Neutrophil (primary cell): Measurements from ENCODE around the gene PSMA7.

ENCODE experiments used
- H3K27ac ChIP-seq: fragments of 200-600 bp; sonication (generic); 2 replicates; pipeline ENCODE4 v1.5.1; 2016; ENCODE audit warnings: mild to moderate bottlenecking, moderate library complexity
- H3K27me3 ChIP-seq: fragments of 200-600 bp; sonication (generic); 2 replicates; pipeline ENCODE4 v1.6.0; 2016; ENCODE audit warnings: mild to moderate bottlenecking
- H3K36me3 ChIP-seq: fragments of 200-600 bp; sonication (generic); 2 replicates; pipeline ENCODE4 v1.5.1; 2017
- H3K4me1 ChIP-seq, 2 experiments: fragments of 200-600 bp in 1 of 2; sonication (generic) in 1 of 2; 1 replicate in 1 of 2; 2 replicates in 1 of 2; pipeline versions ENCODE4 v1.5.1 to v1.6.1; 2013 to 2016; ENCODE audit warnings: low read depth in 1 of 2, low read length in 1 of 2, mild to moderate bottlenecking in 1 of 2, moderate library complexity in 1 of 2; ENCODE audit not compliant: control insufficient read depth in 1 of 2, insufficient read depth in 1 of 2
- H3K4me3 ChIP-seq, 2 experiments: fragments of 200-600 bp in 1 of 2; sonication (generic) in 1 of 2; 1 replicate in 1 of 2; 2 replicates in 1 of 2; pipeline ENCODE4 v1.5.1; 2013 to 2016; ENCODE audit warnings: low read depth in 1 of 2, low read length in 1 of 2, mild to moderate bottlenecking in 1 of 2, moderate library complexity in 1 of 2
- H3K9me3 ChIP-seq: fragments of 200-600 bp; sonication (generic); 2 replicates; pipeline ENCODE4 v1.5.1; 2016
- CTCF ChIP-seq: fragments of 200-600 bp; sonication (generic); IDR thresholded peaks from 2 replicates; pipeline ENCODE4 v1.5.1; 2016; ENCODE audit warnings: antibody characterized with exemption

The PSMA7 gene

GRCh38 chr20:62179162-62179504, 35.9 kb upstream of the PSMA7 start:
- H3K36me3 ChIP-seq, result peaks cover 26% of the 10 kb centered on the region
- H3K27me3 ChIP-seq, result no peaks in the 10 kb centered on the region
- H3K9me3 ChIP-seq, result no peaks in the 10 kb centered on the region
- H3K27ac ChIP-seq, result no peak overlapping the region
- H3K4me1 ChIP-seq, result peaks cover 20 to 22% of the 10 kb centered on the region in 2 experiments
- no peak for TF ChIP-seq CTCF
- H3K4me3 ChIP-seq, result no peak overlapping the region

GRCh38 chr20:62178316-62179161, 35.3 kb upstream of the PSMA7 start:
- Histone ChIP-seq H3K9me3 (no peaks in the 10 kb centered on the region), H3K27me3 (no peaks in the 10 kb centered on the region), H3K36me3 (peaks cover 30% of the 10 kb centered on the region), H3K27ac (no peak overlapping the region), H3K4me3 (no peak overlapping the region), H3K4me1 (peaks cover 15 to 16% of the 10 kb centered on the region in 2 experiments)
- TF ChIP-seq CTCF, result no peak

GRCh38 chr20:62177307-62177706, 34.1 kb upstream of the PSMA7 start:
- no peaks in the 10 kb centered on the region for H3K27me3 ChIP-seq
- no peak overlapping the region for H3K27ac ChIP-seq
- H3K36me3 ChIP-seq, result peaks cover 39% of the 10 kb centered on the region
- no peak for TF ChIP-seq CTCF
- H3K4me3 ChIP-seq, result no peak overlapping the region
- peaks cover 8% of the 10 kb centered on the region in 2 experiments for H3K4me1 ChIP-seq
- no peaks in the 10 kb centered on the region for H3K9me3 ChIP-seq

GRCh38 chr20:62176866-62177265, 33.7 kb upstream of the PSMA7 start:
- Histone ChIP-seq H3K9me3 (no peaks in the 10 kb centered on the region), H3K27ac (no peak overlapping the region), H3K4me1 (peaks cover 3 to 4% of the 10 kb centered on the region in 2 experiments), H3K4me3 (no peak overlapping the region), H3K27me3 (no peaks in the 10 kb centered on the region), H3K36me3 (peaks cover 39% of the 10 kb centered on the region)
- TF ChIP-seq CTCF, result no peak

- Histone ChIP-seq H3K4me3 (no peak overlapping the region), H3K36me3 (peaks cover 39% of the 10 kb centered on the region), H3K9me3 (no peaks in the 10 kb centered on the region), H3K4me1 (no peaks in the 10 kb centered on the region), H3K27ac (no peak overlapping the region), H3K27me3 (no peaks in the 10 kb centered on the region)
- no peak for TF ChIP-seq CTCF
Measured at GRCh38 chr20:62175711-62176110, 32.5 kb upstream of the PSMA7 start.
